HG02623 (cell line): ENCODE measurements around the gene FAM171A2.
"Not testable (repeated sequence)": the region's sequence is repeated elsewhere in the genome, so short reads cannot be mapped to it uniquely, and the experiment has no call there.

Experiments used
- ATAC-seq: cut with Tn5 transposase; IDR thresholded peaks from one replicate; pipeline ENCODE4 v1.9.1; 2021; ENCODE audit warnings: moderate library complexity; ENCODE audit not compliant: unreplicated experiment

Gene FAM171A2

DNA sequence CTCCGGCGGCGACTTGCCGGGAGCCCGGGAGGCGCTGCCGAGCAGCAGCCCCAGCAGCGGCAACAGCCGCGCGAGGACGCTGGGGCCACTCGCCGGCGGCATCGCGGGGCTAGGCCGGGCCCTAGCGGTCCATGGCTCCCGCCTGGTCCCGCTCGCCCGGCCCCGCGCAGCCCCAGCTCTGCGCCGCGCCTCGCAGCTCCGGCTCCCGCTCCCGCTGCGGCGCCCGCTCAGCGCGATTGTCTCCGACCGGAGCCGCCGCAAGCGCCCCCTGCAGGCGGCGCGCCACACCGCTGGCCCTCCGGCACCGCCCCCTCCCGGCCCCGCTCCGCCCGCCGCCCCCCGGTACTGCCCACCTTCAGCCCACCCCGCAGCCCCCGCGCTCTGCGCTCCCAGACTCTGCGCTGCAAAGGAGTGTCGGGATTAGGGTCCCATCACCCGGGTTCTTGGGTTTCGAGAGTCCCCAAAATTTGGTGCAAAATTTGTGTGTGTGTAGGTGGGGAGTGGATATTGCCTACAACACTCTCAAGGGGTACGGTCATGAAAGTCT is at the start of gene FAM171A2:
TSS of gene FAM171A2 (minus strand) at position 241 of the 547 bp plus-strand sequence. CDS start at position 102, 139 bp downstream.
- ATAC-seq = no peak

DNA sequence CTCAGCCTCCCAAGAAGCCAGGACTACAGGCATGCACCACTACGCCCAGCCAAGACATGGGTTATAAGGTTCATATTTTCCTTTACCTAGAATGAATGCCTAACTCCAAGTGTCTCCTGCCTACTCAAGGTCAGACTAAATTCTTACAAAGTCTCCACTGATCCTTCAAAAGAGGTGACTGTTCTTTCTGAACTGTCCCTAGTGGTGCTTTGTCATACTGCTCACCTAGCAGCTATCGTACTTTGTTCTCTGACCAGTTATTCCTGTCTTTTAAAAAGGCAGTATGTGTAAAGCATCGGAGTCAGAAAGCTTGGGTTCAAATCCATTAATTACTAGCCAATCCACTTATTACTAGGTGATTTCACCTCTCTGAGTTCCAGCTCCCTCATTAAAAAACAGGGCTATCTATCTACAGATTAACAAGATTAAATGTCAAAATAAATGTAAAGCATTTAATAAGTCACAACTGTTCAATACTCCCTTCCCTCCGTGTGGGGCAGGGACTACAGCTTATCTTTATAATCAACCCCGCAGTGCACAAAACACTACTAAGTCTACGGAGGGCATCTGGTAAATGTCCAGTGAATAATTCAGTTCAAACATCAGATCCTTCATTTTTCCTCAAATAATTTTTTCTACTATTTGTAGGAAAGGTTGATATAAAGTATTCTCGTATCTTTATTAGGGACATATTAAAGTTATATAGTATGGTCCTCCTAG is 45.8 kb upstream of the FAM171A2 start:
- ATAC-seq = no peak

DNA sequence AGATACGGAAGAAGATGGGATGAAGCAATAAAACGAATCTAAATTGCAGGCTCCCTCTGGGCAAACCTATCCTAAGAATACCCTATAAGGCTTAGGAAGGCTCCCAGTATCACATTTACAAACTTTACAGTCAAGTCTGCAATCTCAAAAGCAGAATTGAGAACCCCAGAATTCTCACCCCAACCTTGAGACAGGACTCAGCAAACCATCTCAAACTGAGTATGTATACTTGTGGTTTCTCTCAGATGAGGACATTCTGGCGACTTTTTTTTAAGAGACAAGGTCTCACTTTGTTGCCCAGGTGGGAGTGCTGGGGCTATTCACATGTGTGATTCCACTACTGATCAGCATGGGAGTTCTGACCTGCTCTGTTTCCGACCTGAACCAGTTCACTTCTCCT is 45.1 kb upstream of the FAM171A2 start:
- ATAC-seq = no peak

DNA sequence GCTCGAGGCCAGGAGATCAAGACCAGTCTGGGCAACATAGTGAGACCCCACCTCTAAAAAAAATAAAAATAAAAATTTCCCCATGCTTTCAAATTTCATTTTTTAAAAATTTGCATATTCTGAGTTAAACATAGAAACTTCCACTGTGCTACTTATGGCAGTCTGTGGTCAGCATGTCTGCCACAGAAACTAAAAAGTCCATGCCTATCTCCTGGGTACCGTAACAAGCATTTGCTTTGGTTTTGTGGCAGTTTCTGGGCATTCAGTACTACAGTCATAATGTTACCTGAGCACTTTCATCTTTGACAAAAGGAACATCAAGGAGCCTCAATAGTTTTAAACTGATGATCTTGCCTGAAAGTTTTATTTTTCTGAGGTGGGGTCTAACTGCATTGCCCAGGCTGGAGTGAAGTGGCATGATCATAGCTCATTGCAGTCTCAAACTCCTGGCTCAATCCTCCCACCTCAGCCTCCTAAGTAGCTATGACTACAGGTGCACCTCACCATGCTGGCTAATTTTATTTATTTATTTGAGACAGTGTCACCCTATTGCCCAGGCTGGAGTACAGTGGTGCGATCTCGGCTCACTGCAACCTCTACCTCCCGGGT is 39.0 kb upstream of the FAM171A2 start:
- no peak for ATAC-seq

DNA sequence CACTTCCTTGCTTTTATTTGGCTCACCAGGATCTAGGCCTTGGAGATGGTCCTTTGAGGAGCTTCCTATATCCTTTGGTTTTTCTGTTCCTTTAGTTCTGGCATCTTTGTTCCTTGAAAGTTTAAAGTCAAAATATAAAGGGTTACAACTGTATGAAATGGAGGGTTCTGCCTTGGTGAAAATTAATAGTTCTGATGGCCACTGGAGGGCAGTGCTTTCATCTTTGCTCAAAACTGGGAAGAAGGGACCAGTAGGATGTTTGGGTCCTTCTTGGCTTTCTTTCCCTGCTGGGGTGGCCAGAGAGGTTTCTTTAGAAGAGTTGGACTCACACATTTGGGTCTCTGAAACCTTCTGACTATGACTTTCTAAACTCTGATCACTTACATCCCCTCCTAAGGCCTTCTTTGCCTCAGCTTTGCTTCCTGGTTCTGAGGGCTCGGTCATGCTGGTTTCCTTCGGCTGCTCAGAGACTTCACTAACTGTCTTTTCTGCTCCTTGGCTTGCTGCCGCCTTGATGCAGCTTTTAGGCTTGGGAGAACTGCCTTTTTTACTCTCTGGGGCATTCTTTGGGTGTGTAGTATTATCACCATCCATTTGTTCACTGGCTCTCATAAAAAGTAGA is 36.7 kb upstream of the FAM171A2 start:
- no peak for ATAC-seq

DNA sequence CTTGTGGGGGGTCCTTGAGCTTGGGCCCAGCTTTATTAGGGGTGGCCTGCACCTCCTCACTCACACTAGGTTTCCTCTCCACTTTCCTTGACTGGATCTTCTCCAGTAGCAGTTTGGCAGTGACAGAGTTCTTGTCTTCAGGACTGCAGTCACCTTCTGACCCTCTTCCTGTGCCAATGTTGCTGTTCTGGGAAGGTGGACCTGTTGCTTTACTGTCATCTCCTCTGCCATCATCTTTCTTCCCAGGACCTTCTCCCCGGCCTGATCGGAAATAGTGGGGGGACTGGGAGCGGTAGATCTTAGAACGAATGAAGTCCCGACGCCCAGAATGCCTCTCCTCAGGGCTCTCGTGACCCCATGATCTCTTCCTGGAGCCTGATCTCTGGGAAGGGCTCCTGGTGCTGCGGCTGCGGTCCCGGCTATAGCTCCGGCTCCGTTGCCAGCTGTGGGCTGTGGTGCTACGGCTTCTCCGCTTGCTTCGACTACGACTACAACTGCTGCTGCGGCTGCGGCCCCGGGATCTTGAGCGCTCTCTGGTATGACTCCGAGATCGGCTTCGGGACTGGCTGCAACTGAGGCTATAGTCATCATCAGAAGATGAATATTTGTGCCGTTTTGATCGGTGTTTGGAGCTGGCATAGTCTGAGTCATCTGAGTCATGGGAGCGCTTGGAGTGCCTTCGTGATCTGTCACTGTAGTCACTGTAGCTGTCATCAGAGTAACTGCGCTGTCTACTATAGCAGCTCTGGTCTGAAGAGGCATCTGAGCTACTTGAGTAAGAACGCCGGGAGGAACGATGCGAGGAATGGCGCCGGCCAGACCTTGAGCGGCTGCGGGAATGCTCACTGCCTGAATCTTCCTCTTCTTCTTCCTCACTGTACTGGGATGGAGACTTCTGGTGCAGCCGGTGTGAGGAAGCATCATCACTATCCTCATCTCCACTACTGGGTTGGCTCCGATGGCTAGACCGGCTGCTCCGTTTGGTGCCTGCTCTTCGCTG is 35.3 kb upstream of the FAM171A2 start:
- ATAC-seq = no peak

DNA sequence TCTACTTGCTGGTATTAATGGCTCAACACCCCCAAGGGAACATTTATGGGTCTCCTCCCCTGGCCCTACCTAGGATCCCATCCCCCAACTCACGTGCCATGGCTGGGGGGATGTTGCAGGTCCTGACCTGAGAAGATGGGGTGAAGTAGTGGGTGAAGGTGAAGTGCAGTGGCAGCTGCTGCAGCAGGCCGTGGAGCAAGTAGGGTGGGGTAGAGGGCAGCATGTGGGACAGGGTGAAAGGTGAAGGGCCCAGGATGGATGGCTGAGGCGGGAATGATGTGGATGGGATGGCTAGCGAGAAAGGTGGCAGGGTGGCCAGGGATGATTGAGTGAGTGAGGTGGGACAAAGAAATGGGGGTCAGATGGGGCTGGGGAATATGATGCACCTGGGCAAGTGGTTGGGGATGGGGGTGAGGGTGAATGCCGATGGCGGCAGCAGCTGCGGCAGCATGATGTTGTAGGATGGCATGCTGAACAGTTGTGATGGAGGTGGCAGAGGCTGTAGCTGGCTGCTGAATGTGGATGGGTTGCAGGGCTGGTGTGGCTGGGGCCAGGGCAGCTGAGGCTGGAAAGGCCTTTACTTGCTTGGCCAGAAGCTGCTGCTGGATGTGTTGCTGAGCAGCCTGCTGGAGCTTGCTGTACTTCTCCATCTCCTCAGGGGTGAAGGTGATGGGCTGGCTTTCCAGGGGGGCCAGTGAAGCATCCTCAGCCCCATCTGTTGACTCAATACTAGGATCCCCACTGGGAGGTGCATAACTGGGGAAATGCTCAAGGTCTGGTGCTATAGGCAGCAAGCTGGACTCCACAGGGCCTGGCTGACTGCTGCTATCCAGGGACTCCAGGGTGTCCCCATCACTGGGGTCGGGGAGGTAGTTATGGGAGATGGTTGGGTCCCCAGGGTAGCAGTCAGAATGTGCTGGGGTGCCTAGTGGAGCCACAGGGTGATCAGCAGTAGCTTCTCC is 34.1 kb upstream of the FAM171A2 start:
- no peak for ATAC-seq

DNA sequence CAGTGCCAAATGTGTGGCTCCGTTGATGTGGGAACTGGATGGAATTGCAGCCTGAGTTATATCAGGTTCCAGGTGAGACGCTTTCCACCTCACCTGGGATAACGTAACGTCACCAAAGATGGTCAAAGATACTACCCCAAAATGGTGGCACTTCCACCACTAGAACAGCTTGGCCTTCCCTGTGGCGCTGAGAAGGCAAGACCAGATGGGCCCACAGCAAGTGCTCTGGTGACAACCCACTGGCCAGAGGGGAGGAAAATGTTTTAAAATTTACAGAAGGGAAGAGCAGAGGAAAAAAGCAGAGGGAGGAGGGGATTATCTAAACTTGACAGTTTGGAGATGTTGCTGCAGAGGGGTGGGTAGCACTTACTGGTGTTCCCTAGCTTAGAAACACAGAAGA is 33.3 kb upstream of the FAM171A2 start:
- no peak for ATAC-seq

DNA sequence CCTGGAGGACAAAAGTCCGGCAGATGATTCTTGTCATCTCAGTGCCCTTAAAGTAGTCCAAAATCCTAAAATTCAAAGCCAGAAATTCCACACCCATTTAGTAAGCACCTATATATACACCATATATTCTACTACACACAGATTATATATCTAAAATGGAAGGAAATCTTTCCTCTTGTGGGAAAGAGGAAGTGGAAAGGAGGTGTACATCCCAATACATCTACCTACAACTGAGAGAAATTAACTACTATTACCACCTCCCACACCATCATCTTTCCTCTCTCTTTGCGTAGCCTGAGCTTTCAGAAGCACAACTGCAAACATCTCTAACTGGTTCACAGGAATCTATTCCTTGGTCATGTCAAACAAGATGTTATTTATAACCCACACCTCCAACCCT is 31.2 kb upstream of the FAM171A2 start:
- no peak for ATAC-seq

DNA sequence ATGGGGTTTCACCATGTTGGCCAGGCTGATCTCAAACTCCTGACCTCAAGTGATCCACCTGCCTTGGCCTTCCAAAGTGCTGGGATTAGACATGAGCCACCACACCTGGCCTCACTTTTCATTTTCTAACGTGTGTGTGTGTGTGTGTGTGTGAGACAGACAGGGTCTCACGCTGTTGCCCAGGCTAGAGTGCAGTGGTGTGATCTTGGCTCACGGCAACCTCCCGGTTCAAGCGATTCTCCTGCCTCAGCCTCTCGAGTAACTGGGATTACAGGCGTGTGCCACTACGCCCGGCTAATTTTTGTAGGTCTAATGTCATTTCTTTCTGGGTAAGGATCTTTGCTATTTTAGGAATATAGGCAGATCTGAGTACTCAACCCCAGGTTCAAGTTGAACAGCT is 30.5 kb upstream of the FAM171A2 start:
- not testable (repeated sequence) for ATAC-seq

DNA sequence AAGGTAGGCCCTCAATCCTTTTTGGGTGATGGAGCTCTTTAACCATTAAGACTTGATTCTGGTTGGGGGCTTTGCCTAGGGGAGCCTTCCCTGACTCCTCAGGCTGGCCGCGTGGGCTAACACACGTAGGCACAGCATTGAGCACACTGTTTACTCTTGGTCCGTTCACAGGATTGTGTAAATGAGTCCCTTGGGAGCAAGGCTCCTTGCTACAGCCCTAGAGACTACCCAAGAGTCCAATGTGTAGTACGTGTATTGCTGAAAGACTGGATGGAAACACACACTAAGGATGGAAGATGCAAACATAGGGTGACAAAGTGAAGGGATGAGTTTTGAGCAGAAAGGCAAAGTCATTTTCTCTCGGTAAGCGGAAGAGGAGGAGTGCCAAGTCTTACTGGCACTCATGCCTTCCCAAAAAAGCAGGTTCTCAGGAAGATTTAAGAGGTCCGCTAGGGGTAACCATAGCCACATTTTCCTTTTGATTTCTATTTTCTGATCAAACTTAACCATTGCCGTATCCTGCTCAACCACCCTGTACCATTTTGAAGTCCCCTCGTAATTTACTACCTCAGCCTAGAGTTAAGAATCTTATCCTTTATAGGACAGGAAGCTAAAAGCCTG is 26.7 kb upstream of the FAM171A2 start:
- no peak for ATAC-seq

DNA sequence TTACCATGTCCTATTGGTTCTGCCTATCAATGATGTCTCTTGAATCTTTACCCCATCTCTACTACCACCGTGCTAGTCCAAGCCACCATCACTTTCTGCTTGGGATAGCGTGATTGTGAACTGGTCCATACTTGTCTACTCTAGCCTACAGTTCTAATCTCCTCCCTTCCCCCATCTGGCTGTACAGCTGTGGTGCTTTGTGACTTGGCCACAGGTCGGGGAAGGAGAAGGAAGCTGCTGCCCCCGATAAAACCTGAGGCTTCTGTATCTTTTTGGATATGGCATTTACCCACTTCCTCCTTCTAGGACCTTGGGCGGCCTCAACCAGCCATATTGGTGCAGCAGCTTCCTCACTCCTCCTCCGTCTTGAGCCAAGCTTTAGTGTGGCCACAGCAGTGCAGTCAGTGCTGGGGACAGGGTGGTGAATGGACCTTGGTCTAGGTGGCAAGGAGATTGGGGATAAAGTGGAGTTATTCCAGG is 26.1 kb upstream of the FAM171A2 start:
- ATAC-seq = no peak

DNA sequence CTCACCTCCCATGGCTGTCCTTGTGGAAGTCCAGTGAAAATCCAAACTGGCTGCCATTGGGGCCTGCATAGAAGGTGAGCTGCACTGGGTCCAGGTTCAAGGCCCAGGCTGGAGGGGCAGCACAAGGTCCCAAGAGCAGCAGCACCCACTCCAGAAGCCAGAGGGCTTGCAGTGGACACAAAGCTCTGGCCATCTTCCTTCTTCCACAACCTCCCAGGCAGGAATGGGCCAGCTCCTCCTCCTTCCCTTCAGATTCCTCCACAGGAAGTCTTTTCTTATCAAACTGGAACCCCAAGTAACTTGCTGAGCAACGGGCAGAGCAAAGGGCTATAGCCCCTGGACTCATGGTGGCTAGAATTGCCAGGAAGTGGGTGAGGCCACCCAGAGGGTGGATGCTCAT is 25.6 kb upstream of the FAM171A2 start, which contains the start of gene ITGA2B:
TSS of gene ITGA2B (minus strand) at position 369 of the 400 bp plus-strand sequence. CDS start at position 193, 176 bp downstream.
- ATAC-seq = no peak

DNA sequence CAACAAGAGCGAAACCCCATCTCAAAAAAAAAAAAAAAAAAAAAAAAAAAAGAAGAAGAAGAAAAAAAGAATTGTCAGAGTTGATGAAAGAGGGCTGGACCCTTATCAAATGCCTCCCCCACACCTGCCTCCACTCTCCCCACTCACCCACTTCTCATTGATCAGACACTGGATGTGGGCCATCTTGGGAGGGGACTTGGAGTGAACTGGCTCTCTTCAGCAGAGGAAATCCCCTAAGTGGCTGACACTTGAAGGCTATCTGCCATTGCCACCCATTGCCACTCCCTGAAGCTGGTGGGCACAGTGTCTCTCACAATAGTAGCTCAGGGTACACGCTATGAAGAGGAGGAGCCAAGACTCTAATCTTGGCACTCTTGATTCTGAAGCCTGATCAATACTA is 24.2 kb upstream of the FAM171A2 start:
- no peak for ATAC-seq

DNA sequence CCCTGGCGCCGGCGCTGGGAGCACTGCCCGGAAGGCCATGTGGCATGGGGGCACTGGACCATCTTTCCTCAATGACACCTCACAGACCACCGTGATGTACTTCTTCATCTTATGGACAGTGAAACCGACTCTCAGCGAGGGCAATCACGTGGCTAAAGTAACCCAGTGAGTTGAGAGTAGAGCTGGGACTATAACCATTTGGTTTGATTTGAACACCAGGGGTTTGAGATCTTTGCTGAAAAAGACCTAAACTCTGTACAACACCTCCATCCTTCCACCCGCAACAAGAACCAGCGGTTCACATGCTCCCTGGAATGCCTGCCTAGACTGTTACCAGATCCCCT is 22.5 kb upstream of the FAM171A2 start:
- ATAC-seq = no peak

DNA sequence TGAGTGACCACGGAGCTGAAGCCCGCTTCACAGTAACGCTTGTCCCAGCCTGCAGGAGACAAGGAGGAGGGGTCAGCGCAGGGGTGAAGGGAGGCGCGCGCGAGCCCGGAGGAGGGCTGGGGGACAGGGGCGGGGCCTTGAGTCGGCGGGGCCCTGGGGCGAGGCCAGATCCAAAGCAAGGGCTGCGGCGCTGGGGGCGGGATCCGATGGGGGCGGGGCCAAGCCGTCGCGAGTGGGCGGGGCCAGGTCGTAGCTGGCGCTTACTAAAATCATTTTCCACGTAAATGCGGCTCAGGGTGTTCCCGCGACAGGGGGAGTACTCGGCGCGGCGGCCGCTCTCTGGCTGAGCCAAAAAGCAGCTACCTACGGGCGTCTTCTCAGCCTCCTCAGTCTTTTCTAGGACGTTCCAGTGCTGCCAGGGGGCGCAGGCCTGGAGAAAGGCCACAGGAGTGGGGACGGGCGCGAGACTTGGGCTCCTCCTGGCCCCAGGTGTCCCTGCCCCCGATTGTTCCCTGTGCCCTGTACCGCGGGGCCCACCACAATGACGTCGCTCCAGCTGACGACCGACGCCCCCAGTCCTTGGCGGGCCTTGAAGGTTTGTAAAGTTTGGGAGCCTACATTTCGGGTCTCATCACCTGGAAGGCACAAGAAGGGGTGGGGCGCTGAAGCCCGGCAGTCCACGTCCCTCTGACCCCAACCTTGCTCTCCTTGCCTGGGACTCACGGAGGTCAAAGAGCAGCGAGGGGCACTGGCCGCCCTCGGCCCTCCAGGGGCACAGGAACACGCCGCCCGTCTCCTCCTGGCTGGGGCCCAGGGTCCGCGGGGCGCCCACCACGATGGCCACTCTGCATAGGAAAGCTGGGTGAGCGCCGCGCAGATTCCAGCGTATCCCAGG is 21.9 kb upstream of the FAM171A2 start:
- ATAC-seq = no peak

DNA sequence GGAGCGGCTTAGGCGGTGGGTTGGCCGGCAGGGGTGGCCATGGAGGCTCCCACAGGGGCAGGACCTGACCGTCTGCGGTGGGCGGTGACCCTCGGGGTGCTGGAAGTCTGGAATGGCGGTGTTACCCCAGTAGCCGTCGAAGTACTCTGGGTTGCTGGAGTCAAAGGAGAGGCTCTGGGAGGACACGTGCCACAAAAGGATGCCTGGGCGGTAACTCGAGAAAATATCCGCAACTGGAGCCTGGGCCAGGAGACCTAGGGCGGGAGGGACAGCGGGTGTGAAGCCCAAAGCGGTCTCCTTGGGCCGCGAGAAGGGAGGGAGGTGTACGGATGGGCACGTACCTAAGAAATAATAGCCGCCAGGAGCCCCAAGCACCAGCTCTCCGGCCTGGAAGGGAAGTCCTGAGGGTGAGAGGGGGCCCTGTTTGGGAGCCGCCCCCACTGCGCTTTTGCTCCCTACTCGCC is 21.2 kb upstream of the FAM171A2 start:
- no peak for ATAC-seq

DNA sequence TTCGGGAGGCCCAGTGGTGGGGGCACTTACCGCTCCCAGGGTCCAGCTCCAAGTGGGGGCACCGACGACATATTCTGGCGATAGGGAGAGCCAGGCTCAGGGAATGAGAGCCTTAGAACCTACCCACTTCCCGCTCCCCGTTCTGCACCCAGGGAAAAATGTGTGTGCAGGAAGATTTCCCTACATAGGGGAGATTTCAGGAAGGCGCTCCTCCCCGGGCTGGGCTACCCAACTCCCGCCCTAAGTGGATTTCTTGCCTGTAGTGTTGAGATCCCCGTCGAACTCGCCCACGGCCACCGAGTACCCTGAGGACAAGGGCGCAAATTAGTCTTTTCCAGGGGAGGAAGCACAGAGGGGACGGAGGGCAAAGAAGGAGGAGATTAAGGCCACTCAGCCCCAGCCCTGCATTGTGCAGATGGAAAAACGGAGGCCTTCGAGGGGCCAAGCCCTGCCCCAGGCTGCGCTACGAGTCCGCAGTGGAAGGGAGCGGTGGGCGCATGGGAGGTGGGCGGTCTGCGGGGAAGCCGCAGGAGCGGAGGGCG is 20.7 kb upstream of the FAM171A2 start:
- ATAC-seq = no peak
